Measurements from ENCODE around the gene SLF1. TPM values are rescaled to one million over a fixed set of nuclear protein-coding genes. Genes with fewer than 3 reads are reported as not detected.
A peak's percentile ranks its signal among the peaks of the same experiment; 100 is the strongest.

SLF1 gene
- total RNA-seq, 1 donor from 2014 or later, result 48.1 TPM

DNA sequence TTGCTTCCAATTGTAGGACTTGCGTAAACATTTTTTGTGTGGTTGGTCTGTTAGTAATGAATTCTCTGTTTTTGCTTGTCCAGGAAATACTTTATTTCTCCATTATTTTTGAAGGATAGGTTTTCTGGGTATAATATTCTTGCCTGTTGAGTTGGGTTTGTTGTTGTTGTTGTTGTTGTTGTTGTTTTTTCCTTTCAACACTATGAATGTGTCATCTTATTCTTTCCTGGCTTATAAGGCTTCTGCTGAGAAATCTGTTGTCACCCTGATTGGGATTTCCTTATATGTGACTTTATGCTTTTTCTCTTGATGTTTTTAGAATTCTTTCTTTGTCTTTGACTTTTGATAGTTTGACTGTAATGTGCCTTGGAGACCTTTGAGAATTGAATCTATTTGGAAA lies 39.8 kb downstream of the SLF1 start:
- no peaks in the 10 kb centered on the region for H3K4me1 ChIP-seq
- H3K4me2 ChIP-seq, result no peak overlapping the region
- H3K36me3 ChIP-seq, result peaks cover 52% of the 10 kb centered on the region
- H3K27me3 Mint-ChIP-seq (ENCODE audit: insufficient read depth, low read depth), result no peaks in the 10 kb centered on the region
- no peak for TF ChIP-seq EZH2 (IDR thresholded peaks at IDR 0.05)
- no peak for TF ChIP-seq EZH2phosphoT487 (IDR thresholded peaks at IDR 0.05)
- no peak for TF ChIP-seq CTCF (IDR thresholded peaks at IDR 0.05)
- no peak for DNase-seq (ENCODE audit: low spot score)
- no peaks in the 10 kb centered on the region for H4K20me1 ChIP-seq (ENCODE audit: low read depth)
- peaks cover 4% of the 10 kb centered on the region for H3K4me1 Mint-ChIP-seq
- peaks cover 31% of the 10 kb centered on the region for H3K79me2 ChIP-seq (ENCODE audit: low read depth)
- no peak overlapping the region for H3K4me3 Mint-ChIP-seq
- peaks cover 53% of the 10 kb centered on the region for H3K9me3 Mint-ChIP-seq
- no peak overlapping the region for H3K27ac Mint-ChIP-seq
- H3K27me3 ChIP-seq, result no peaks in the 10 kb centered on the region
- H2AFZ ChIP-seq (replicated peaks), result no peak overlapping the region
- no peak overlapping the region for H3K4me3 ChIP-seq
- H3K9me3 ChIP-seq (ENCODE audit: low read depth), result peaks cover 11% of the 10 kb centered on the region
- peaks cover 60% of the 10 kb centered on the region for H3K36me3 Mint-ChIP-seq
- no peak overlapping the region for H3K9ac ChIP-seq
- no peaks in the 10 kb centered on the region for H3F3A ChIP-seq (ENCODE audit: low read depth)
- no peak overlapping the region for H3K27ac ChIP-seq

- no peak overlapping the region for H3K4me3 ChIP-seq
- H3F3A ChIP-seq (ENCODE audit: low read depth), result no peaks in the 10 kb centered on the region
- no peak for DNase-seq (ENCODE audit: low spot score)
- TF ChIP-seq CTCF (IDR thresholded peaks at IDR 0.05) (no peak), EZH2 (IDR thresholded peaks at IDR 0.05) (no peak), EZH2phosphoT487 (IDR thresholded peaks at IDR 0.05) (no peak)
- no peak overlapping the region for H3K27ac ChIP-seq
- H4K20me1 ChIP-seq (ENCODE audit: low read depth), result no peaks in the 10 kb centered on the region
- H3K4me1 ChIP-seq, result no peaks in the 10 kb centered on the region
- Mint-ChIP-seq H3K4me1 (peaks cover 4% of the 10 kb centered on the region), H3K9me3 (peaks cover 42% of the 10 kb centered on the region), H3K27me3 (ENCODE audit: insufficient read depth, low read depth) (no peaks in the 10 kb centered on the region), H3K27ac (no peak overlapping the region), H3K36me3 (peaks cover 46% of the 10 kb centered on the region), H3K4me3 (no peak overlapping the region)
- peaks cover 31% of the 10 kb centered on the region for H3K79me2 ChIP-seq (ENCODE audit: low read depth)
- no peaks in the 10 kb centered on the region for H3K27me3 ChIP-seq
- no peak overlapping the region for H2AFZ ChIP-seq (replicated peaks)
- H3K36me3 ChIP-seq, result peaks cover 36% of the 10 kb centered on the region
- peaks cover 11% of the 10 kb centered on the region for H3K9me3 ChIP-seq (ENCODE audit: low read depth)
- H3K4me2 ChIP-seq, result no peak overlapping the region
- H3K9ac ChIP-seq, result no peak overlapping the region
These were observed 42.0 kb downstream of the SLF1 start for GRCh38 chr5:94660506-94660905.

DNA sequence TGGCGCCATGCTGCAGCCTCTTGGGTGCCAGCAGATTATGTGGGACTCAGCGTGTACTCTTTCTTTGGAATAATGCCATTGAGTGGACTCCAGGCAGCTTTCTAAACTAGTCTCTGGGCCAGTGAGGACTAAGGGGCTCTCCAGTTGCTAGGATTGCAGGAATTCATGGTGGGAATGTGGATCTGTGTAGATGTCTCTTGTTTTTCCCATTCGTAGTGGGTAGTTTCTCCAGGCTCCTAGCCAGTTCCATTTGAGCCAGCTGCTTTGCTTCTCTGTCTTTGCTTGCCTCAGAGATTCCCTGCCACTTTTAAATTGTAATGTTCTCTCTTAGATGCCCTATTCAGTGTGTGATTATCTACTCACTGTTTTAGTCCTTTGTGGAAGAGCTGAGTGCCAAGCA lies 42.6 kb downstream of the SLF1 start:
- Histone ChIP-seq H3K9me3 (ENCODE audit: low read depth) (peaks cover 11% of the 10 kb centered on the region), H3K4me2 (no peak overlapping the region), H3K4me1 (no peaks in the 10 kb centered on the region), H3K27ac (no peak overlapping the region), H3K9ac (no peak overlapping the region), H3K79me2 (ENCODE audit: low read depth) (peaks cover 31% of the 10 kb centered on the region), H3K27me3 (no peaks in the 10 kb centered on the region), H3F3A (ENCODE audit: low read depth) (no peaks in the 10 kb centered on the region), H3K4me3 (no peak overlapping the region), H2AFZ (replicated peaks) (no peak overlapping the region), H3K36me3 (peaks cover 30% of the 10 kb centered on the region), H4K20me1 (ENCODE audit: low read depth) (no peaks in the 10 kb centered on the region)
- peaks cover 37% of the 10 kb centered on the region for H3K9me3 Mint-ChIP-seq
- DNase-seq (ENCODE audit: low spot score), result no peak
- peaks cover 43% of the 10 kb centered on the region for H3K36me3 Mint-ChIP-seq
- no peak overlapping the region for H3K4me3 Mint-ChIP-seq
- H3K27me3 Mint-ChIP-seq (ENCODE audit: insufficient read depth, low read depth), result no peaks in the 10 kb centered on the region
- peak overlapping the region; percentile 75 for H3K27ac Mint-ChIP-seq
- no peak for TF ChIP-seq CTCF (IDR thresholded peaks at IDR 0.05)
- TF ChIP-seq EZH2phosphoT487 (IDR thresholded peaks at IDR 0.05), result no peak
- no peak for TF ChIP-seq EZH2 (IDR thresholded peaks at IDR 0.05)
- peaks cover 4% of the 10 kb centered on the region for H3K4me1 Mint-ChIP-seq
